Stimulated activated effector memory CD8-positive, alpha-beta T cell treated with anti-CD3 and anti-CD28 coated beads, Interleukin-12 subunit alpha, Interleukin-12 subunit beta, amount 100 ng/mL, for 72 hours (primary cell): Measurements from ENCODE around the gene ZFP36L2.
"Not testable (repeated sequence)": the region's sequence is repeated elsewhere in the genome, so short reads cannot be mapped to it uniquely, and the experiment has no call there.

Experiments
- ATAC-seq: fragments of 150-1000 bp; cut with Tn5 transposase; 2 replicates; pipeline ENCODE4 v1.10.0; 2021
- DNase-seq, 2 donors: peaks; one replicate each; pipeline ENCODE4 v3.0.0; 2021 to 2022; ENCODE audit warnings: low spot score in 2 of 2
- H3K27ac Mint-ChIP-seq: one replicate; pipeline ENCODE4 v1.8.0; 2022; ENCODE audit warnings: mild to moderate bottlenecking, mixed read lengths
- H3K36me3 Mint-ChIP-seq: one replicate; pipeline ENCODE4 v1.8.0; 2022; ENCODE audit warnings: mild to moderate bottlenecking, mixed read lengths
- H3K4me1 Mint-ChIP-seq: one replicate; pipeline ENCODE4 v1.8.0; 2022; ENCODE audit warnings: mixed read lengths
- H3K4me3 Mint-ChIP-seq: one replicate; pipeline ENCODE4 v1.8.0; 2022; ENCODE audit warnings: mild to moderate bottlenecking, mixed read lengths
- H3K9me3 Mint-ChIP-seq: one replicate; pipeline ENCODE4 v1.8.0; 2022; ENCODE audit warnings: mixed read lengths

ZFP36L2 gene

DNA sequence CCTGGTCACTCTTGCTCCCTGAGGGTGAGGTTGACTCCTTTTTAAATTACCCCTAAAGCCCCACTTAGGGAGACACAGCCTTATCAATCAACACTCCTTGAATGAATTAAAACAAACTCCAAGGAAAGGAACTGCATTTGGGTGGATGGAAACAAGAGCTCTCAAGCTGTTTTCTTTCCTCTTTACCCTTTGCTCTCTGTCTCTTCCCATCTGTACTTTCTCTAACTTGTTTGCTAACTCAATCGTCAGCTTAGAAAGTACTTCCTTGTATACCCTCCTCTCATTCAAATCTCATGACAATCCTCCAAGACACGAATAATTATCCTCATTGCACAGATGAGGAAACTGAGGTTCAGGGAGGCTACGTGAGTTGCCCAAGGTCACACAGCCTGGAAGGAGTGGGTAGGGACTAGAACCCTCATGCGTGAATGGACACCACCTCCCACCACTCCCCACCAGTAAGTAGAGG is 32.7 kb downstream of the ZFP36L2 start:
- Mint-ChIP-seq H3K36me3 (no peaks in the 10 kb centered on the region), H3K9me3 (no peaks in the 10 kb centered on the region), H3K27ac (peak overlapping the region; percentile 93), H3K4me1 (peaks cover 69% of the 10 kb centered on the region), H3K4me3 (peak overlapping the region; percentile 73)
- DNase-seq (no peak), ATAC-seq (no peak)

DNA sequence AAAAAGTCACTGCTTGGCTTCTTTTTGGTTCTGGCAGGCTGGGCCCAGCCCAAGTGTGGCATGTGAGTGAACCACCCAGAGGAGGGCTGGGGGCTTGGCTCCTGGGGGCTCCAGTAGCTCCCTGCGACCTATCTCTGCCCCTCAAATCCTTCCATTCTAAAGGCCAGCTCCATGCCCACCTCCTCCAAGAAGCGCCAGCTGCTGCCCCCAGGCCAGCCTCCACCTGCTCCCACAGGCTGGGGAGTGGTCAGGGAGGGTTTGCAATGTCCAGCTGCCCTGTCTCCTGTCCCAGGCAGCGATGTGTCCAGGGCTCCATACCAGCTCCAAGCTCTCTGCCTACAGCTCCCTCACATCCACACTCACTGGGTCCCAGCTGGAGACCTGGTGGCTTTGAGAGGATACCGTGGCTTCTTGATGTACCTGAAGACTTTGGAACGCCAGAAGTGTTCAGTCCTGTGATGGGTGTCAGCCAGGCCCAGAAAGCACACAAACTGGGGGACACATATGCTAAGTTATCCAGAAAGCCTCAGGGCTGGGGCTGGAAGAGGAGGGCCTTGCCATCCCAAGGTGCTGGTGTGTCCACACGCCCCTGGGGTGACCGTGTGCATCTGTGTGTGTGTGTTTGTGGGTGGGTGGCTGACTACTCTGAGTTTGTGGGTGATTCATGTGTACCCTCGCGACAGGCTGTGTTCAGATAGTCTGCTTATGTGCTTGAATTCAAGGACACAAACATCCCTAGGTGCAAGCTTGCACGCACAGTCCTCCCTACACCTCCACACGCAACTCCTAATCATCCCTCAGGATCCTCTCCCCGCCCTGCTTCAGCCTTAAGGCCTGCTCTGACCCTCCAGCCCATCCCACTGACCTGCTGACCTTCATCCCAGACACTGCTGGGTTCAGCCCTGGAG is 33.4 kb downstream of the ZFP36L2 start:
- Mint-ChIP-seq H3K27ac (peak overlapping the region; percentile 93), H3K36me3 (no peaks in the 10 kb centered on the region), H3K9me3 (no peaks in the 10 kb centered on the region), H3K4me3 (peak overlapping the region; percentile 73), H3K4me1 (peaks cover 69% of the 10 kb centered on the region)
- DNase-seq (no peak), ATAC-seq (peak; percentile 36)

DNA sequence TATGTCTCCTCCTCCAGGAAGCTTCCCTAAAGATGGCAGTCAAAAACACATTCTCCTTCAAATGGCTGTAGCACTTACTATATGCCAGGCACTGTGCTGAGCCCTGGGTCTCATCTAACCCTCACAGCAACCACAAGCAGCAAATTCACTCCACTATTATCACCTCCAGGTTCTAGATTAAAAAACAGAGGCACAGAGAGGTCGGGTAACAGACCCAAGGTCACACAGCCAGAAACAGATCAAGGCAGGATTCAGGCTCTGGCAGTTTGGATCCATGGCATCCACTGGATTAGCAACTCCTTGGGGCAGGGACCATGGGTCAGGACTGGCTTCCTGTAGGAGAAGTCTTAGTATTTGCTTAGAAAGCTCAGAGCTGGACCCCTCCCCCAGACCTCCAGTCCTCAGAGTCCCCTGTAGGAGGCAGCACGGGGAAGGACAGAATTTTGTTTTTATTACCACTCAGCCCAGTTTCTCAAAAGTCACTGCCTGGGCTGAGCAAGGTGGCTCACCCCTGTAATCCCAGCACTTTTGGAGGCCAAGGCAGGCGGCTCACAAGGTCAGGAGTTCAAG is 34.4 kb downstream of the ZFP36L2 start:
- DNase-seq (no peak), ATAC-seq (no peak)
- Mint-ChIP-seq H3K36me3 (no peaks in the 10 kb centered on the region), H3K27ac (peak overlapping the region; percentile 93), H3K9me3 (no peaks in the 10 kb centered on the region), H3K4me1 (peaks cover 73% of the 10 kb centered on the region), H3K4me3 (no peak overlapping the region)

DNA sequence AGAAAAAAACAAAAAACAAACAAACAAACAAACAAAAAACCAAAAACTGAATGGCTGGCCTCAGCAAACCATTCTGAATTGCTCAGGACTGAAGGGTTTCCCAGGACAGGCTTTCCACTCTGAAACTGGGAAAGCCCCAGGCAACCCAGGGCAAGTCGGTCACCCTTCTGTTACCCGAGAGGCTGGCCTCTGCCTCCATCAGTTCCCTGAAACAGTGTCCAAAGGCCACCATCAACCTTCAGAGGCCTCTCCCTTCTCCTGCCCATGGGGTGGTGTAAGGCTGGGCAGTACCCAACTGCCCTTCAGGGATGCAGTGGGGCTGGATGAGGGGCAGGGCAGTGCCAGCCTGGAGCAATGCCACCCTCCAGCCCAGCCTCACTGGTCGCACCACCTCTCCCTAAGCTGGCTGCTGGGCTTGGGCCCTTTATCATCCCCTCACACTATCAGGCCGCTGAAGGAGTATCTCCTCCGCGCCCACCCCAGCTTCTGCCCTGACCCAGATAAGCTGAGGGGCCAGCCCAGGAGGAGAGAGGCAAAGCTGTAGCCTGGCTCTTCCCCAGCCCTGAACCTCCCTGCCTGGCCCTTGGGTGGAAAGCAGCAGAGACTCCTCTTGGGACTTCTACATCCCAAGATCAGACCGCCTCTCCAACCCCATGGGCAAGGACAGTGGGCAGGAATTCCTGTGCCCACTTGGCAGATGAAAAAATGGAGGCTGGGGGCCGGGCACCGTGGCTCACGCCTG is 35.9 kb downstream of the ZFP36L2 start:
- H3K36me3 Mint-ChIP-seq, result no peaks in the 10 kb centered on the region
- no peak overlapping the region for H3K4me3 Mint-ChIP-seq
- H3K27ac Mint-ChIP-seq, result peak overlapping the region; percentile 54
- DNase-seq (no peak), ATAC-seq (no peak)
- H3K4me1 Mint-ChIP-seq, result peaks cover 61% of the 10 kb centered on the region
- no peaks in the 10 kb centered on the region for H3K9me3 Mint-ChIP-seq

DNA sequence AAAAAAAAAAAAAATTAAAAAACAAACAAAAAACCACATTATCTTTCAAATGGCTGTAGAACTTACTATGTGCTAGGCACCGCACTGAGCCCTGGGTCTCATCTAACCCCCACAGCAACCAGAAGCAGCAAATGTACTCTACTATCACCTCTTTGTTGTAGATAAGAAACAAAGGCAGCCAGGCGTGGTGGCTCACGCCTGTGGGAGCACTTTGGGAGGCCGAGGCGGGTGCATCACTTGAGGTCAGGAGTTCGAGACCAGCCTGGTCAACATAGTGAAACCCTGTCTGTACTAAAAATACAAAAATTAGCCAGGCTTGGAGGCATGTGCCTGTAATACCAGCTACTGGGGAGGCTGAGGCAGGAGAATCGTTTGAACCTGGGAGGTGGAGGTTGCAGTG is 36.5 kb downstream of the ZFP36L2 start:
- H3K4me1 Mint-ChIP-seq, result peaks cover 60% of the 10 kb centered on the region
- not testable (repeated sequence) for H3K4me3 Mint-ChIP-seq, H3K9me3 Mint-ChIP-seq, H3K27ac Mint-ChIP-seq, DNase-seq, ATAC-seq, H3K36me3 Mint-ChIP-seq

DNA sequence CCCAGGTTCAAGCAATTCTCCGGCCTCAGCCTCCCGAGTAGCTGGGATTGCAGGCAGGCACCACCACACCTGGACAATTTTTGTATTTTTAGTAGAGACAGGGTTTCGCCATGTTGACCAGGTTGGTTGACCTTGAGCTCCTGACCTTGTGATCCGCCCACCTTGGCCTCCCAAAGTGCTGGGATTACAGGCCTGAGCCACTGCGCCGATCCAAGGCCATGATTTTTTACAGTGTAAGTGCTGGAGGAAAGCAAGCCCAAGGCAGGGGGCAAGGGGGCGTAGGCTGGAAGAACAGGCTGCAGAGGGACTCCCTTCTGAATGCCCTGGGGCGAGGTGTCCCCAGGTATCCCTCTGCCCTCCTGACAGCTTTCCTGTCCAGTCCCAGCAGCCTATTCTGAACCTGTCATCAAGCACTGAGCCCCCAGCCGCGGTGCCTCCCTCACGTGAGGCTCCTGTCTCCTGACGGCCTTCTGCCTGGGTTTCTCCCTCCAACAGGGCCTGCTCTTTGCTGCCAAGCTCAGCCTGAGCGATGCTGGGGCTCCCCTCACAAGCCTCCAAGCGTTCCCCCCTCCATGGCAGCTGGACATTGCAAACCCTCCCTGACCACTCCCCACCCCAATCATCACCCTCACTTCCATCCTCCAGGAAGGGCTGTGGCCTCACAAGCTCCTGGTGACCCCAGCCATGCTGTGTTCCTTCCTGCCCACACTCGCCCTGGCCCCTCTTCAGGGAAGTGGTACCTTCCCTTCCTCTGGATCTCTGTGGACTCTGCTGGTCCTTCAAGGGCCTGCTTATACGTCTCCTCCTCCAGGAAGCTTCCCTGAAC is 37.6 kb downstream of the ZFP36L2 start:
- Mint-ChIP-seq H3K36me3 (no peaks in the 10 kb centered on the region), H3K27ac (no peak overlapping the region), H3K4me3 (no peak overlapping the region), H3K4me1 (peaks cover 60% of the 10 kb centered on the region), H3K9me3 (no peaks in the 10 kb centered on the region)
- no peak for DNase-seq
- ATAC-seq, result no peak

DNA sequence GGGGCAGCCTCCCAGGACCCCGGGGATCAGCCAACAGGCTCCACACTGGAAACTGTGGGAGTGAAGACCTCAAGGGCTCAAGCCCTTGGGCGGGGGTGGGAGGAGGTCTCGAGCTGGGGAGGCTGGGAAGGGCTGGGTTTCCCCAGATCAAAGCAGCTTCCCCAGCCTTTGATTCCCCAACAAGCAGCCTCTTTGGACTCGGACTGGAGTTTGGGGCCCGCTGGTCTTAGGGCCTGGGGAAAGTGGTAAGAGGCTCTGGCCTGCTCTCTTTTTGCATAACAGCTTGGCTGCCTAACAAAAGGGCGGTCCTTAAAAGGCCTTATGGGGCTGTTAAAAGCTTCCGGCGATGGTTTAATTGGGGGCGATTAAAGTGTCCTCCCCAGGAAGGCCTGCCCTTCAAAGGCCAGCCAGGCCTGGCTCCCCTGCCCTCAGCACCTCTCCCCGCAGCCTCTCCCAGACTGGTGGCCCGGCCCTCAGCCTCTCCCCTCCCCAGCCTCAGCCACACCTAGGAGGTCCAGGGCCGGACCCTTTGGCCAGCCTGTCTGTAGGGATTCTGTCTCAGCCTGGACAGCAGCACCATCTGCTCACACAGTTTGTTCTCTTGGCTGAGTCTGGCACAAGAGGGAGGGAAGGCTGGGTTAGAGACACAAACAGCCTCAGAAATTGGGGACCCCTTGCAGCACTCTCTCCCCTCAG is 39.6 kb downstream of the ZFP36L2 start:
- Mint-ChIP-seq H3K36me3 (no peaks in the 10 kb centered on the region), H3K27ac (peak overlapping the region; percentile 29), H3K4me1 (peaks cover 45% of the 10 kb centered on the region), H3K4me3 (no peak overlapping the region), H3K9me3 (no peaks in the 10 kb centered on the region)
- DNase-seq (no peak), ATAC-seq (no peak)

DNA sequence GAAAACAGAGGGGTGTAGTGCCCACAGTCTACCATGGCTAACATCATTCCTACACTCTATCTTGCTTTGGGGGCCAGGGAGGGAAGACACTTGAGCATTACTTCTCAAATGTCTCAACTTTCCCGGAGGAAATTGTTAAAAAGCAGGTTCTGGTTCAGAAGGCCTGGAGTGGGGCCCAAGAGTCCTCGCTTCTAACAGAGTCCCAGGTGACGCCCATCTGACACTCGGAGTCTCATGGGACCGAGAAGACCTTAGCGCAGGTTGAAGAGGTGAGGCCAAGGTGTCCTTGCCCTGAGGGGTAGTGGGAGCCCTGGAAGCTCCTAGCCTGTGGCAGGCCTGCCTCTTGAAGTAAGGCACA is 40.1 kb downstream of the ZFP36L2 start:
- ATAC-seq, result no peak
- no peaks in the 10 kb centered on the region for H3K36me3 Mint-ChIP-seq
- H3K4me1 Mint-ChIP-seq, result peaks cover 46% of the 10 kb centered on the region
- no peak for DNase-seq
- H3K9me3 Mint-ChIP-seq, result no peaks in the 10 kb centered on the region
- H3K4me3 Mint-ChIP-seq, result no peak overlapping the region
- peak overlapping the region; percentile 29 for H3K27ac Mint-ChIP-seq

DNA sequence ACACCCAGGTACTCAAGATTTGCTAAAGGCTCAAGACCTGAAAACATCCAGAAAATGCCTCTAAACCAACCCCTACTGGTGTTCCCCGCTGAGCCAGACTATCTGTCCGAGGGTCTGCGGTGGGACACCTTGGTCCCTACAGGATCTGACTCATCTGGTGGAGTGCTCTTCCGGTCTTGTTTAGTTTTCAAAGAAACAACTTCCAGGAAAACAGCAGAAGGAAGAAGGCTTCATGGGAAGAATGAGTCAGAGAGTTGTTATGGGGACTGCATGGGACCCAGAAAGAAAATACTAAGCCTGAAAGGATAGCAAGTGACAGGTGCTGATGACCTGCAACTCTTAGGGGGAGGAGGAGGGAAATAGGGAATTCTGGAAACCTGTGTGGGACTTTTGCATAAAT is 41.3 kb downstream of the ZFP36L2 start:
- no peak overlapping the region for H3K4me3 Mint-ChIP-seq
- DNase-seq, result no peak
- H3K4me1 Mint-ChIP-seq, result peaks cover 55% of the 10 kb centered on the region
- H3K36me3 Mint-ChIP-seq, result no peaks in the 10 kb centered on the region
- no peaks in the 10 kb centered on the region for H3K9me3 Mint-ChIP-seq
- ATAC-seq, result no peak
- H3K27ac Mint-ChIP-seq, result peak overlapping the region; percentile 80

DNA sequence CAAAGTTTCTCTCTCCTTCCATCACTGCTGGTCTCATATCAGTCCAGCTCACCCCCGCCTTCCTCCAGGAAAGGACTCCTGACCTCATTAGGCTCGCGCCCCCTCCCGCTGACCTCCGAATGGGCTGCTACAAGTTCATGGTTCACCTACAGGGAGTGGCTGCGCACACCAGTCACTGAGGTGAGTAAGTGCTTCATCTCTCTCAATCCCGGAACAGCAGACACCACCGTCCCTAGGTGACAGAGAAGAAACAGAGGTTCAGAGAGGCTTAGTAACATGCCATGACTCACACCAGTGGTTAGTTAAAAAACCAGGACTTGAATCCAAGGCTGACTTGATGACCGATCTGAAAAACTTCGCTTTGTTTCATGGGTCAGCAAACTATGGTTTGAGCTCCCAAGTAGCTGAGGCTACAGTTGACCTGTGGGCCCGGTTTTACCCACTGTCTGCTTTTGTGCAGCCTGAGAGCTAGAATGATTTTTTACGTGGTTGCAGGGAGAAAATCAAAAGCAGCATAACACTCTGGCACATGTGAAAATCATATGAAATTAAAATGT is 42.0 kb downstream of the ZFP36L2 start:
- peak; percentile 100 for ATAC-seq
- DNase-seq, result peak in 1 of 2 donors; percentile 65
- H3K4me3 Mint-ChIP-seq, result peak overlapping the region; percentile 48
- peak overlapping the region; percentile 80 for H3K27ac Mint-ChIP-seq
- no peaks in the 10 kb centered on the region for H3K36me3 Mint-ChIP-seq
- no peaks in the 10 kb centered on the region for H3K9me3 Mint-ChIP-seq
- peaks cover 55% of the 10 kb centered on the region for H3K4me1 Mint-ChIP-seq

DNA sequence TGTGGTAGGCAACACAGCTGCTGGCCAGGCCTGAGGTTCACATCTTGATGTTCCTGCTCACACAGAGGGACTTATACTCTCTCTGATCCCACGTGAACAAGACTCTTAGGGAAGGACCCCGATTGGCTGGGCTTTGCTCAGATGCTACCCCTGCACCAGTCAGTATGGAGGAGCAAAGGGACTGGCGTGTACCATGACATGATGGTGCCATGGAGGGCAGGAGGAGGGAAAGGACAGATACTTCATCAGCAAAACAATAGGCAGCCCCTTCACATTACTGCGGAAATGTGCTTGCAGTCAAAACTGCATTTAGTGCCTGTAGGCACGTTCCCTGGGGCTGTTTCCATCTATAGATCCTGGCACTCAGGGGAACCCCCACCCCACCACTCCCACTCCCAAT is 42.7 kb downstream of the ZFP36L2 start:
- no peak for DNase-seq
- Mint-ChIP-seq H3K27ac (peak overlapping the region; percentile 80), H3K4me1 (peaks cover 54% of the 10 kb centered on the region), H3K9me3 (no peaks in the 10 kb centered on the region), H3K36me3 (no peaks in the 10 kb centered on the region), H3K4me3 (peak overlapping the region; percentile 48)
- no peak for ATAC-seq

DNA sequence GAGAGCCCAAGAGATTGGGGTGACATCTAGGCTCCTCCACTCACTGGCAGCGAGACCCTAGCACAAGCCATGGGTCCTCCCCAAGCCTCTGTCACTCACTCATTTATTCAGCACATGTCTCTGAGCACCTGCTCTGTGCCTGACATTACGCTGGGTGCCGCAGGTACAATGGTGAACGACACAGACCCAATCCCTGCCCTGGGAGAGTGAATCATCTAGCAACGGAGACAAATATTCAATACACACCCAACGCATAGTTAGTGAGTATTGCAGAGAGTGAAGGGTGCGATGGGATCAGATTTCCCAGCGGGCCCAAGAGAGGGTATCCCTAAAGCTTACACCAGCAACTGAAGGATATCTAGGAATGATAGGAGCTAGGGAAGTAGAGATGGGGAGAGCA is 45.5 kb downstream of the ZFP36L2 start:
- Mint-ChIP-seq H3K27ac (peak overlapping the region; percentile 51), H3K4me3 (no peak overlapping the region), H3K4me1 (peaks cover 58% of the 10 kb centered on the region), H3K9me3 (no peaks in the 10 kb centered on the region), H3K36me3 (no peaks in the 10 kb centered on the region)
- ATAC-seq, result no peak
- DNase-seq, result no peak

DNA sequence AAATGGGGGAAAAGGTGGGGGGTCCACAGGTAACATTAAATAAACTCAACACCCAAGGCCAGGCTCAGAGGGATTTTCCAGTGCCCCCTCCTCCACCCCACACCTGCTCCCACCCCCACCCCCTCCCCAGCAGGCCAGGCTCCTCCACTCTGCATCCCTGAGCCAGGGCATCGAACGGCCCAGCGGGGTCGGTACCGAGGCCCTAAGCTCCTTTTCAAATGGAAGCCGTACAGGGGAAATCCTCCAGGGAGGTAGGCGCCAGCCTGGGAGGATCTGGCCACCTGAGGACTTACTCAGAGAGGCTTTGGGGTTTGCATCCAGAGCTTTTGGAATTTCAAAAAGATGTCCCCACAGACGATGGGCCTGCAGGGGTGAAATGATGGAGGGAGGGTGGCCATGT is 46.5 kb downstream of the ZFP36L2 start:
- Mint-ChIP-seq H3K27ac (no peak overlapping the region), H3K36me3 (no peaks in the 10 kb centered on the region), H3K9me3 (no peaks in the 10 kb centered on the region), H3K4me3 (no peak overlapping the region), H3K4me1 (peaks cover 62% of the 10 kb centered on the region)
- ATAC-seq, result no peak
- DNase-seq, result no peak
